NCI-H748 (cell line): ENCODE measurements around the gene TGIF1.

ENCODE experiments used
- DNase-seq: peaks from one replicate; lab custom pipeline; 2025; ENCODE audit not compliant: unreplicated experiment; lab: John Stamatoyannopoulos, UW

Gene TGIF1

GRCh38 chr18:3480827-3481573 lies 31.0 kb downstream of the TGIF1 start:
- no peak for DNase-seq

- DNase-seq, result peak; percentile 42
Observed at GRCh38 chr18:3481696-3482210, 31.8 kb downstream of the TGIF1 start.

DNA sequence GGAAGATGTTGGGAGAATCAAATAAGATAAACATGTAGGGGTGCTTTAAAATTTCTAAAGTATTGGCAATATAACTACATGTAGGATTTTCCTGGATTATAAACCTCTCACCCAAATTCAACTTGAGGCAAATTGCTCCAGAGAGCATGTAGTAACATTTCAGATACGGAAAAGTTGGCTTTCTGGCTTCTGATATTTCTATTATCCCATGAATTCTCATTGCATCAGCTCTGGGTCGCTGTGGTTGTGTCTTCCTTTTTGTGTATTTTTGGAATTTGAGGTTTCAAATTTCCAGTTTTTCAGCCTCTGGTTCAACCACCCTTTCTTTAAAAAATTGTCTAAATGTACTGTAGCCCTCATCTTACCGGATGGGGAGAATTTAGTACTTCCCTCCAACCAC lies 32.3 kb downstream of the TGIF1 start:
- no peak for DNase-seq

DNA sequence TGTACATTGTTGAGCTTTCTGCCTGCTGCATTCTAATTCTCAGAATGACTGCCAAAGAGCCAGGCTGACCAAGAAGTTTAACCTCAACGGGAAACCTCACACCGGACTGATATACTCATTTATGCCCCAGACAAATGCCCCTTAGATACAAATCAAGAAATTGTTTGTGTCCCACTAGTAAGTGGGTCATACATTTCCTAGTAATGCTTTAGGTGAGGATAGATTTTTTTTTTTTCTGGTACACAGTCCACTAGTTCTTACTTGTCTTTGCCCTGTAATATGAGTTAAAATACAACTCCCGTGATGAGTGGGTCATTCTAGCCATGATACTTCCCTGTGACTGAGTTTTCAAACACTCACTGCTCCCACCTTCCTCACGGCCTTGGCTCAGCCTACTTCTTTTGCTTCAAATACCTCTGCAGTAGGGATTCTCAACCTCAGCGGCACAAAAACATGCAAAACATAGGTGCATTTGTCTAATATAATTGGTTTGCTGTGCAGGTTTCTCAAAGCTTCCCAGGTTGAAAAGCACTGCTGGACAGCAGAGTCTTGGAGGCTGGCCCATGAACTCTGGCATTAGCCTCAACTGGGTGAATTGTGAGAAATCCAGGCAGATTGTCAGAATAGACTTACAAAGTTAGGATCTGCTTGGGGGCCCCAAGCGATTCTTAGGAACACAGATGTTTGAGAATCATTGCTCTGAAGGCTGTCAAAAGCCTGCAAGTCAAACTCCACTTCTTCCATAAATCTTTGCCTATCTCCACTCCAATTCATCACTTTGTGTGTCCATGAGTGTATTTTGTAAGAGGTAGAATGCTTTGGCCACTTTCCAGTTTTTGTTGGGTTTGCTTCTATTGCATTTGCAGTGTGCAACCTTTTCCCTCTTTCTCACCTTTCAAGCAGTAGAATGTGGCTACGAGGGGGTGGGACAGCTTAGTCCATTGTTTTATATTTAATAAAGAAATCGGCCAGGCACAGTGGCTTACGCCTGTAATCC lies 35.5 kb downstream of the TGIF1 start:
- DNase-seq, result no peak

DNA sequence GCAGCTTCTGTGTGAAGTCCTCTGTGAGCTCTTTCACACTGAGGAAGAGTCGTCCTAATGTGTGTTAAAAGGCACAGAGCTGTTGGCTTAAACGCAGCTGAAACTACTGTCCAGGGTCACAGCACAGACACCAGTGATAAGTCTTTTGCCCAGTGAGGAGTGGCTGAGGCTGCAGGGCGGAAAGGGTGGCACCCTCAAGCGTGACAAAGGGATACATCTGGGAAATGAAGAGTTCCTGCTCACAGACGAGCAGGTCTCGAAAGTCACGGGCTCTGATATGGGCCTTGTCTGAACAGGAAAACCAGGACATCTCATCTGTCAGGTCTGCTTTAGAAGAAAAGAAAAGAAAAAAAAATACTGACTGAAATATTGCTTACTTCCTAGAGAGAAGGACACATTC lies 36.5 kb downstream of the TGIF1 start:
- DNase-seq, result no peak

DNA sequence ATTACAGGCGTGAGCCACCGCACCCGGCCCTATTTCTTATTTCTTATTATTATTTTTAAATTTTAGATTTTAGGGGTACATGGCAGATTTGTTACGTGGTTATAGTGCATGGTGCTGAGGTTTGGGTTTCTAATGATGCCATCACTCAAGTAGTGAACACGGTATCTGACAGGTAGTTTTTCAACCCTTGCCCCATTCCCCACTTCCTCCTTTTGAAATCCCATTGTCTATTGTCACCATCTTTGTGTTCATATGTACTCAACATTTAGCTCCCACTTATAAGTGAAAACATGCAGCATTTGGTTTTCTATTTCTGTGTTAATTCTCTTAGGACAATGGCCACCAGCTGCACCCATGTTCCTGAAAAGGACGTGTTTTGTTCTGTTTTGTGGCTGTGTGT lies 39.5 kb downstream of the TGIF1 start:
- DNase-seq, result no peak

- DNase-seq, result no peak
Observed at GRCh38 chr18:3491981-3492555, 42.1 kb downstream of the TGIF1 start.

- no peak for DNase-seq
Observed at GRCh38 chr18:3492721-3493120, 42.7 kb downstream of the TGIF1 start.

- DNase-seq, result no peak
Observed at GRCh38 chr18:3493501-3494244, 43.7 kb downstream of the TGIF1 start.

GRCh38 chr18:3494245-3494526 lies 44.2 kb downstream of the TGIF1 start:
- DNase-seq, result peak; percentile 7

DNA sequence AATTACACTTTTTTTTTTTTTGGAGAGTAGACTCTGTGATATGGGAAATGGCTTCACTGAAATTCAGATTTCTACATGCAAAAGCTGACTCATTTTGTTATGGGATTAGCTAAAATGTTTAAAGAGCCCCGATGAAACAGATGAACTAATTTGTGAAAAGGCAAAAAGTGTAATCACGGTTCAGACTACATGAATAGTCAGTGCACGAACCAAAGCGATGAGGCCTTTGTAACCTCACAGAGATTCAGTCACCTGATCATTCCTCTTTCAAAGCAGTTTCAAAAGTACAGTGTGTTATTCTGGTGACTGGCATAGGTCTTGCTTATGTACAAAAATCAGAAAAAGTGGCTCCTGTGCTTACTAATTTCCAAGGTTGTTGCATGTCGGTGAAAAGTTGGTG lies 44.6 kb downstream of the TGIF1 start:
- no peak for DNase-seq

- DNase-seq, result no peak
Observed at GRCh38 chr18:3495691-3496430, 45.9 kb downstream of the TGIF1 start.

- peak; percentile 74 for DNase-seq
Observed at GRCh38 chr18:3498698-3499471, 48.9 kb downstream of the TGIF1 start.

DNA sequence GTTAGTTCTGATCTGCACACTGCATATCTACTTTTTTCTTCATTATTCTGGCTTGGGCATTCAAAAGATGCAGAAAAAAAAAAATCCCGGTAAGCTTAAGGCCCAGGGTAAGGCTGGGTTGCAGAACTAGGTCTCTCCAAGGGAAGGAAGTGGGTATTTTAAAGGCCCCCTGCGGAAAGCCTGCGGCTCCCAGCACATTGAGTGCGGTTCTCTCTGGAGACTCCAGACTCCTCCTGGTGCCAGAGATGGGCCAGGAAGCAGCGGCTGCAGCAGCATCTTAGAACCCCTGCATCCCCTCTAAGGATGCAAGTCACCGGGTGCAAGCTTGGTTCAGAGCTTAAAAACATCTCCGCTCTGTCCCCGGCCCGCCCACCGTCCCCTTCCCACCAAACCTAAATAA lies 49.5 kb downstream of the TGIF1 start:
- peak; percentile 39 for DNase-seq

DNA sequence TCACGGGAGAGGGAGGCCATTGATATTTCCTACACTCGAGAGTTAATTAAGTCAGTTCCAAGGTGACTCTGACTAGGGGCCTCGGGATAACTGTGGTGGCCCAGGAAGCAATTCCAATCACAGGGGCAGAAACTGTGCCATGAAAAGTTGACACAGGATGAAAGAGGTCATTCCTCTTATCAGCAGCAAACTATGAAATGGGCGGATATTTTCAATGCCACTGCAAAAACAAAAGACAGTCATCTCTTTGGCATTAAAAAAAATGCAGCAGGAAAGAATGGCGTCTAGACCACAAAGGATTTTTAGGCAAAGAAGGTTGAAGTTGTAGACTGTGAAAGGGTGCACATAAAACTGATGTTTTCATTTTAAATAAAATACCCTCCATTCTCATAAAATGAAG lies 50.0 kb downstream of the TGIF1 start:
- no peak for DNase-seq

DNA sequence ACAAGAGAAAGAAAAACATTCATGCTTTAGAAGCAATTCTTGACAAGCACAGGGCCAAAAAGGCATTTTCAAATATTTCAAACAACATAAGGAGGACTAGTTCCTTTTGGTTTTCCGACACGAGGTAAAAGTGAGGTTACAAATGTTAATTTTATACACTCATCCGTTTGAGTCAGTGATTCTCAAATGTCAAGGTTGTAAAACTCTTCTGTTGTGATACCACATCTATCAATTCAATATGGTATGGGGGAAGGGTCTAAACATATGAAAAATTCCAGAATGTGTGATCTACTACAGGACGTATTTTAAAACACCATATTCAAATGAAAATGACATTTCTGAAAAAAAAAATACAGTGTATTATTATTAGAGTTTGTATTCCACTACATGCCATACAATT lies 52.7 kb downstream of the TGIF1 start:
- no peak for DNase-seq

DNA sequence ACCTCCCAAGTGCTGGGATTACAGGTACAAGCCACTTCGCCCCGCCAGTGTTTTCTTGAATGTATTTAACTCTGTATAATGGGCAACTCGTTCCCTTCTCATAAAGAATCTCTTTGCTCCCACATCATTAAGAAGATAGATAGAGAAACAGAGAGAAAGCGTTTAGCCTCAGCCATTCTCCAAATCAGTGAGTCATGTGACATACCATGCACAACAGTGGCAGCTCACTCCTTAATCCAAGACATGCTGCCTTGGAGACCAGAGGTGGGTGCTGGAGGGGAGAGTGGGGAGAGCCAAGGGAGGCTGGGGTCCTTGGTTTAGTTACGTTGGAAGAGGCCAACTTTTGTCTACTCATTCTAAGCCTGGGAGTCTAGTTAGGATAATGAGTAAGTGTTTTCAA lies 54.7 kb downstream of the TGIF1 start:
- DNase-seq, result no peak

- DNase-seq, result no peak
Observed at GRCh38 chr18:3508576-3509549, 58.9 kb downstream of the TGIF1 start.
